Naive thymus-derived CD4-positive, alpha-beta T cell (primary cell): ENCODE data around the gene DSCAM. TPM values are rescaled to one million over a fixed set of nuclear protein-coding genes. Genes with fewer than 3 reads are reported as not detected.
A peak's percentile ranks its signal among the peaks of the same experiment; 100 is the strongest.

Experiments used
- ATAC-seq: fragments of 150-1000 bp; cut with Tn5 transposase; 2 replicates; pipeline ENCODE4 v1.10.0; 2021; ENCODE audit warnings: mild to moderate bottlenecking, moderate library complexity
- CTCF ChIA-PET: fragments of 350-600 bp; sonication (Branson Sonifier 250); formaldehyde crosslinking; loops from one replicate; lab custom pipeline; 2021; ENCODE audit warnings: antibody characterized with exemption; lab: Charles Lee
- POLR2A ChIA-PET: fragments of 350-600 bp; sonication (Branson Sonifier 250); formaldehyde crosslinking; loops from one replicate; lab custom pipeline; 2021; ENCODE audit warnings: antibody characterized with exemption, inconsistent platforms; lab: Charles Lee
- DNase-seq, 9 donors: peaks; one replicate each; pipeline versions ENCODE4 v3.0.0 to v3.0.0-alpha.2; 2020 to 2022; ENCODE audit warnings: mixed read lengths in 1 of 9
- H3K27ac ChIP-seq: one replicate; pipeline ENCODE4 v1.7.0; 2013; ENCODE audit warnings: mild to moderate bottlenecking, low read depth, low read length, moderate library complexity
- H3K27me3 ChIP-seq, 2 donors: one replicate each; pipeline ENCODE4 v1.7.0; 2013; ENCODE audit warnings: low read length in 2 of 2, mild to moderate bottlenecking in 2 of 2, moderate library complexity in 2 of 2; ENCODE audit not compliant: control insufficient read depth in 2 of 2, insufficient read depth in 2 of 2
- H3K36me3 ChIP-seq, 3 experiments: 1 replicate in 2 of 3; 2 replicates in 1 of 3; pipeline ENCODE4 v1.7.0; 2013; ENCODE audit warnings: low read length in 3 of 3, mild to moderate bottlenecking in 3 of 3, moderate library complexity in 1 of 3; ENCODE audit not compliant: insufficient read depth in 3 of 3, control insufficient read depth in 2 of 3
- H3K4me1 ChIP-seq, 2 donors: one replicate each; pipeline ENCODE4 v1.7.0; 2013; ENCODE audit warnings: low read length in 2 of 2, mild to moderate bottlenecking in 2 of 2, moderate library complexity in 1 of 2; ENCODE audit not compliant: control insufficient read depth in 2 of 2, insufficient read depth in 2 of 2
- H3K4me3 ChIP-seq: 2 replicates; pipeline ENCODE4 v1.7.0; 2013; ENCODE audit warnings: mild to moderate bottlenecking, low read length
- H3K9me3 ChIP-seq, 3 experiments: 1 replicate in 2 of 3; 2 replicates in 1 of 3; pipeline ENCODE4 v1.7.0; 2013; ENCODE audit warnings: low read length in 3 of 3; ENCODE audit not compliant: control insufficient read depth in 2 of 3
- H3K27ac Mint-ChIP-seq, 9 donors: one replicate each; pipeline ENCODE4 v1.8.0; 2020 to 2022; ENCODE audit warnings: mixed read lengths in 9 of 9, mild to moderate bottlenecking in 8 of 9, moderate library complexity in 5 of 9, inconsistent platforms in 2 of 9
- H3K27me3 Mint-ChIP-seq, 5 donors: one replicate each; pipeline ENCODE4 v1.8.0; 2021 to 2022; ENCODE audit warnings: mixed read lengths in 5 of 5, mild to moderate bottlenecking in 1 of 5
- H3K36me3 Mint-ChIP-seq, 5 donors: one replicate each; pipeline ENCODE4 v1.8.0; 2020 to 2022; ENCODE audit warnings: mixed read lengths in 5 of 5, mild to moderate bottlenecking in 3 of 5, inconsistent platforms in 1 of 5
- H3K4me1 Mint-ChIP-seq, 7 donors: one replicate each; pipeline ENCODE4 v1.8.0; 2020 to 2022; ENCODE audit warnings: mixed read lengths in 7 of 7, mild to moderate bottlenecking in 3 of 7, inconsistent platforms in 1 of 7
- H3K4me3 Mint-ChIP-seq, 10 donors: one replicate each; pipeline ENCODE4 v1.8.0; 2020 to 2022; ENCODE audit warnings: mild to moderate bottlenecking in 10 of 10, mixed read lengths in 10 of 10, moderate library complexity in 6 of 10, inconsistent platforms in 2 of 10
- H3K9me3 Mint-ChIP-seq, 11 donors: one replicate each; pipeline ENCODE4 v1.8.0; 2020 to 2022; ENCODE audit warnings: mixed read lengths in 11 of 11, mild to moderate bottlenecking in 4 of 11, inconsistent platforms in 1 of 11, moderate library complexity in 1 of 11
- intact Hi-C, 2 donors: fragments of 100-400 bp; cut with micrococcal nuclease; formaldehyde crosslinking; loops; one replicate each; pipeline ENCODE4 v1.15.1; 2023
- polyA plus RNA-seq, 2 donors: library from polyadenylated mRNA; unstranded; fragments of 300-500 nt; fragmentation: Illumina TruSeq; gene quantifications; one replicate each; pipeline ENCODE4 v1.2.3, GENCODE V29; 2021
- total RNA-seq, 6 experiments: library from RNA in 5 of 6; stranded (reverse) in 5 of 6; gene quantifications; 1 replicate in 5 of 6; 2 replicates in 1 of 6; pipeline ENCODE4 v1.2.3 and lab custom pipeline; 2021 to 2026

The DSCAM gene
- total and polyA plus RNA-seq, 7 experiments from 2014 or later, result not detected

DNA sequence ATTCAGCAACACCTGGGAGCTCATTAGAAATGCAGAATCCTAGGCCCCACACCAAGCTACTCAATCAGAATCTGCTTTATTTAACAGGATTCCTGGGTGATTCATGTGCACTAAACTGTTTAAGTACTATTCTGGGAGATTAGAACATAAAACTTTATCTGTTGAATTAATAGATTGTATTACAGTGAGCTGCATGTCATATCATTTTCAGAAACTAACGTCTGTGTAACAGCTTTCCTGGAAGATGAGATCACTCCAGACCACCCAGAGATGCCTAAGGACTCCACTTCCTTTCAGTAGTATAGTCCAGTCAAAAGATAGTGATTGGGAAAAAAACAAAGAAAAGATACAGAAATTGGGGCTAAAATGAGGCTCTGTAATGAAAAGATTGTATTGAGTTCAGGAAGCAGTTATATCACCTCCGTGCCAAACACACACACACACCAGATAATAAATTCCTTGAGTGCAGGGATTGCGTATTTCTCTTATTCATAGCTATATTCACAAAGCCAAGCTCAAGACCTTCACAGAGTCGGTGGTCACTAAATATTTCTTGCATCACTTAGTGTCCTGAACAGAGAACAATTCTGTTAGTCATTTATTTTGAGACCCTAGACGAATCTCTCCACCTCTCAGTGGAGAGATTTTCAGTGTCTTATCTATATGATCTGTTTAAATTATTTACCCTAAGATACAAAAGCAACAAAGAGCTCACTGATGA is 178.2 kb downstream of the DSCAM start:
- Mint-ChIP-seq H3K27me3 (peaks cover 0 to 16% (median 0%) of the 10 kb centered on the region in 5 donors), H3K9me3 (peaks cover 0 to 5% (median 0%) of the 10 kb centered on the region in 11 donors), H3K4me3 (no peak overlapping the region), H3K36me3 (no peaks in the 10 kb centered on the region), H3K27ac (no peak overlapping the region), H3K4me1 (no peaks in the 10 kb centered on the region)
- no peak overlapping the region for H3K4me3 ChIP-seq
- no peaks in the 10 kb centered on the region for H3K4me1 ChIP-seq
- H3K36me3 ChIP-seq, result no peaks in the 10 kb centered on the region
- no peak overlapping the region for H3K27ac ChIP-seq
- CTCF ChIA-PET, result no interaction called here
- POLR2A ChIA-PET, result no interaction called here
- intact Hi-C loops, result no loop called here
- no peak for DNase-seq
- no peaks in the 10 kb centered on the region for H3K9me3 ChIP-seq
- no peak for ATAC-seq
- no peaks in the 10 kb centered on the region for H3K27me3 ChIP-seq

DNA sequence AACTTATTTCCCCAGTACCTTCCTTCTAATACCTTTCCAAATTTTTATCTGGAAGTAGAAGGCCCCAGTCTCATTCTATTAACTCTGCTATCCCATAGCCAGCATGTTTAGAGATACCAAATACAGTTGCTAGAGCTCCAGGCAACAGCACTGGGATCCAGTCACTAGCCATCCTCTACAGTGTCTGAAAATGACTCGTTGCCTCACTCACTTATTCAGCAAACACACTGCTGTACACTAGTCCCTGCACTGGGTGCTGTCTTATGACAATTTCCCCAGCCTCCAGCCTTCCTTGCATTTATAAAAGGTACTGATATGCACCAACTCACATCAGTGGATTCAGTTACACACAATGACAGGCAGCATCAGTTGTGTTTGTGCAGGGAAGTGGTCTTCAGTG is 179.0 kb downstream of the DSCAM start:
- Histone ChIP-seq H3K4me3 (no peak overlapping the region), H3K27me3 (no peaks in the 10 kb centered on the region), H3K27ac (no peak overlapping the region), H3K36me3 (no peaks in the 10 kb centered on the region), H3K9me3 (no peaks in the 10 kb centered on the region), H3K4me1 (no peaks in the 10 kb centered on the region)
- peaks cover 0 to 5% (median 0%) of the 10 kb centered on the region in 11 donors for H3K9me3 Mint-ChIP-seq
- H3K27ac Mint-ChIP-seq, result no peak overlapping the region
- no peaks in the 10 kb centered on the region for H3K4me1 Mint-ChIP-seq
- intact Hi-C loops, result no loop called here
- DNase-seq, result no peak
- no peaks in the 10 kb centered on the region for H3K36me3 Mint-ChIP-seq
- ChIA-PET CTCF (no interaction called here), POLR2A (no interaction called here)
- ATAC-seq, result no peak
- peaks cover 0 to 16% (median 2%) of the 10 kb centered on the region in 5 donors for H3K27me3 Mint-ChIP-seq
- no peak overlapping the region for H3K4me3 Mint-ChIP-seq

DNA sequence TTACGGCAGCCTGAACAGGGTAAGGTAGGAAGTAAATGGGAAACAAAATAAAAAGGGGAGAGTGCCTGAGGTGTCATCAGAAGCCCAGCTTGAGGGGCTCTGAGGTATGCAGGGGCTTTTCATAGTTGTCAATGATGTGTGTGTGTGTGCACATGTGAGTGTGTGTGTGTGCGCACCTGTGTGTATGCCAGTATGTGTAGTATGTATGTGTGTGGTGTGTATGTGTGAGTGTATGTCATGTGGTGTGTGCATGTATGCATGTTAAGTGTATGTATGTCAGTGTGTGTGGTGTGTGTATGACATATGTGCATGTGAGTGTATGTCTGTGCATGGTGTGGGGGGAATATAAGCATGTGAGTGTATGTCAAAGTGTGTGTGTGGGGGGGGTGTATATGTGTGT is 184.1 kb downstream of the DSCAM start:
- Mint-ChIP-seq H3K4me3 (no peak overlapping the region), H3K27me3 (peaks cover 0 to 25% (median 4%) of the 10 kb centered on the region in 5 donors), H3K36me3 (no peaks in the 10 kb centered on the region), H3K27ac (no peak overlapping the region), H3K9me3 (peaks cover 0 to 4% (median 0%) of the 10 kb centered on the region in 11 donors), H3K4me1 (no peaks in the 10 kb centered on the region)
- ATAC-seq (peak; percentile 29), DNase-seq (no peak)
- Histone ChIP-seq H3K4me1 (no peaks in the 10 kb centered on the region), H3K27ac (no peak overlapping the region), H3K9me3 (no peaks in the 10 kb centered on the region), H3K27me3 (no peaks in the 10 kb centered on the region), H3K4me3 (no peak overlapping the region), H3K36me3 (no peaks in the 10 kb centered on the region)
- ChIA-PET POLR2A (no interaction called here), CTCF (no interaction called here)
- intact Hi-C loops, result no loop called here

DNA sequence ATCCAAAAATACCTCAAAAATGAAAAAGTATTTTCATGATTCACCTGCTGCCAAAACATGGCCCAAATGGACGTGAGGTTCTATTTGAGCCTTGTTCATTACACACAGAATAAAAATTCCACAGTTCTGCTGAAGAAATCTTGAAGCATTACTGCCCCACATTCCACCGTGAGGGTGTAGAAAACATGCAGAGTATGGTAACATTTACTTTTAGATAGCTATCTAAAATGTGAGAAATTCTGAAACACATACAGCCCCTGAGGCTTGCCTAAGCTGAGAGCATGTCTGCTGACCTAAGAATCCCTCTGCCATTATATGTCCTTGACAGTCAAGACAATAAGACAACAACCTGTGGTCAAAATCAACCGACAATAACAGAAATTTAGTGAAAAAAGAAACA is 186.5 kb downstream of the DSCAM start:
- POLR2A ChIA-PET, result no interaction called here

DNA sequence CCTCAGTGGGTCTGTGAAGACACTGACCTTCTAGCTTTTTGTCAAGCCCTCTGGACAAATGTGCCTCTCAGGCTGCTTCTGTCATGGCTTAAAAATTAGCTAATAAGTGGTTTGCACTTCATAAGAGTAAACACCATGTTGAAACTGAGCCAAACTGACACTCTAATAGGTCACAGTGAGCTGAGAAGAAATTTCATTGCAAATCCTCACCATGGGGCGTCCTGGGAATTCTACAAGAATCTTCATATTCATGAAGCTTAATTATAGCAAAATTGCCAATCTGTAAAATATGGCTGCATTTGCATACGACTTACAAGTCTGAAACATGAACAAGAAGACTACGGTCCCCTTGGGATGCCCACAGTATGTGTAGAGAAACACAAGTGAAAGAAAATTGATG is 188.6 kb downstream of the DSCAM start:
- Mint-ChIP-seq H3K9me3 (peaks cover 0 to 9% (median 0%) of the 10 kb centered on the region in 11 donors), H3K4me3 (no peak overlapping the region), H3K36me3 (no peaks in the 10 kb centered on the region), H3K27ac (no peak overlapping the region), H3K27me3 (peaks cover 0 to 17% (median 4%) of the 10 kb centered on the region in 5 donors), H3K4me1 (no peaks in the 10 kb centered on the region)
- CTCF ChIA-PET, result no interaction called here
- DNase-seq, result no peak
- no peaks in the 10 kb centered on the region for H3K27me3 ChIP-seq
- no peak overlapping the region for H3K27ac ChIP-seq
- no peak for ATAC-seq
- H3K9me3 ChIP-seq, result no peaks in the 10 kb centered on the region
- no peaks in the 10 kb centered on the region for H3K4me1 ChIP-seq
- intact Hi-C loops, result no loop called here
- no peaks in the 10 kb centered on the region for H3K36me3 ChIP-seq
- no peak overlapping the region for H3K4me3 ChIP-seq
- POLR2A ChIA-PET, result no interaction called here

More for the DNA sequence above, 186.5 kb downstream of the DSCAM start:
- H3K4me1 Mint-ChIP-seq, result no peaks in the 10 kb centered on the region
- no peaks in the 10 kb centered on the region for H3K36me3 ChIP-seq
- H3K9me3 ChIP-seq, result no peaks in the 10 kb centered on the region
- H3K27me3 ChIP-seq, result no peaks in the 10 kb centered on the region
- H3K27ac ChIP-seq, result no peak overlapping the region
- intact Hi-C loops, result no loop called here
- no peaks in the 10 kb centered on the region for H3K4me1 ChIP-seq
- H3K27ac Mint-ChIP-seq, result no peak overlapping the region
- H3K4me3 Mint-ChIP-seq, result no peak overlapping the region
- ATAC-seq (no peak), DNase-seq (no peak)
- peaks cover 0 to 6% (median 0%) of the 10 kb centered on the region in 11 donors for H3K9me3 Mint-ChIP-seq
- CTCF ChIA-PET, result no interaction called here
- no peak overlapping the region for H3K4me3 ChIP-seq
- H3K27me3 Mint-ChIP-seq, result peaks cover 0 to 26% (median 4%) of the 10 kb centered on the region in 5 donors
- no peaks in the 10 kb centered on the region for H3K36me3 Mint-ChIP-seq

DNA sequence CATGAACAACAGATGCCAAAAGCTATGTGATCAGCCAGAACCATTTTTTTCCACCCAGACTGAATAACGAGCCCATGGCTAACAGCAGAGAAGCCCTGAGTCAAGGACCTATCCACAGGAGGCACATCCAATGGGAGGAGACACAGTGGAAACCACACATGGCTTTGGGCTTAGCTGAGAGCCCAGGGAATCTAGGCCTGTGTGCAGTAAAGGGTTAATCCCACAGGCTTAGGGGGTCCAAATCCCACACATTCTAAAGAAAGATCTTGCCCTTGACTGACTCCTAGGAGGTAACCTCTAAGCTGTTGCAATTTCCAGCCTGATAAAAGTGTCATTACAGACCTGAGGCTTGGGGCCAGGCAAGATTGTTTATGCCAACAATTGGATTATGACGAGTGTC is 194.5 kb downstream of the DSCAM start:
- H3K27me3 ChIP-seq, result no peaks in the 10 kb centered on the region
- H3K4me3 ChIP-seq, result no peak overlapping the region
- no peak overlapping the region for H3K4me3 Mint-ChIP-seq
- no peak overlapping the region for H3K27ac ChIP-seq
- no peak overlapping the region for H3K27ac Mint-ChIP-seq
- DNase-seq, result no peak
- no peaks in the 10 kb centered on the region for H3K4me1 ChIP-seq
- intact Hi-C loops, result no loop called here
- ChIA-PET CTCF (no interaction called here), POLR2A (no interaction called here)
- no peaks in the 10 kb centered on the region for H3K4me1 Mint-ChIP-seq
- H3K9me3 ChIP-seq, result no peaks in the 10 kb centered on the region
- no peak for ATAC-seq
- H3K9me3 Mint-ChIP-seq, result peaks cover 0 to 7% (median 5%) of the 10 kb centered on the region in 11 donors
- no peaks in the 10 kb centered on the region for H3K36me3 ChIP-seq
- no peaks in the 10 kb centered on the region for H3K36me3 Mint-ChIP-seq
- peaks cover 0 to 22% (median 0%) of the 10 kb centered on the region in 5 donors for H3K27me3 Mint-ChIP-seq

DNA sequence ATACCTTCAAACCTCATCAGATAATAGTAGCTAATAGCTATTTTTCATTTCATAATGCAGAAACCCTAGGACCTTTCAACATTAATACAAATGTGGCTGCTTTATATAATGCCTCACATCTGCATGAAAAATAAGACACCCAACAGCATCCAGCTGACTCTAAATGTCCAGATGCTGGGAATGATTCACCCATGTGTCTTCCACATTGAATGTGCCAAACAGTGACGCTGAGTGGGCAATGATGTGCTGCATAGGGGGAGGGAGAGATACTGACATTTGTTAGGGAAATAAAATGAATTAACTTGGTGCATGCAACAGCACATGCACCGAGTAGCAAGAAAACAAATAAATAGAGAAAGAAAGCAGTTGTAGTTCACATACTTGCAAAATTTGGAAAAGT is 199.3 kb downstream of the DSCAM start:
- Histone ChIP-seq H3K4me3 (no peak overlapping the region), H3K9me3 (no peaks in the 10 kb centered on the region), H3K27me3 (no peaks in the 10 kb centered on the region), H3K4me1 (no peaks in the 10 kb centered on the region), H3K36me3 (no peaks in the 10 kb centered on the region), H3K27ac (no peak overlapping the region)
- Mint-ChIP-seq H3K27ac (no peak overlapping the region), H3K27me3 (peaks cover 0 to 14% (median 0%) of the 10 kb centered on the region in 5 donors), H3K9me3 (peaks cover 0 to 12% (median 4%) of the 10 kb centered on the region in 11 donors), H3K36me3 (no peaks in the 10 kb centered on the region), H3K4me1 (peaks cover 0 to 1% (median 0%) of the 10 kb centered on the region in 7 donors), H3K4me3 (no peak overlapping the region)
- ChIA-PET CTCF (interaction anchor here (0.6 kb wide), 1 partner anchor 14 kb away, joined by 3 read pairs; no protein-coding TSS in a partner anchor), POLR2A (no interaction called here)
- DNase-seq, result no peak
- ATAC-seq, result no peak
- intact Hi-C loops, result no loop called here
